AG04449 (cell line): ENCODE measurements around the gene TAF9.
"Not testable (repeated sequence)": the region's sequence is repeated elsewhere in the genome, so short reads cannot be mapped to it uniquely, and the experiment has no call there.

ENCODE experiments used
- CTCF ChIA-PET: fragments of 350-600 bp; formaldehyde crosslinking; extraction: SDS; loops from one replicate; lab custom pipeline; 2021; ENCODE audit warnings: antibody characterized with exemption; lab: Yijun Ruan, JAX
- POLR2A ChIA-PET: fragments of 400-600, 350-600 bp; formaldehyde crosslinking; extraction: SDS; loops from one replicate; lab custom pipeline; 2020; ENCODE audit warnings: antibody characterized with exemption, inconsistent platforms; lab: Yijun Ruan, JAX
- DNase-seq: peaks from one replicate; pipeline ENCODE4 v3.0.0-alpha.2; 2010; ENCODE audit warnings: low read depth, low spot score
- H3K4me3 ChIP-seq: 2 replicates; pipeline ENCODE4 v1.5.1; 2011; ENCODE audit warnings: low read depth, mild to moderate bottlenecking, control low read depth, low read length
- TF ChIP-seq, protein P1 (sequence below): IDR thresholded peaks from one replicate; pipeline ENCODE4 v1.5.1; 2011; ENCODE audit warnings: mild to moderate bottlenecking, moderate library complexity, low read length, control low read depth, inconsistent platforms; ENCODE audit not compliant: insufficient read depth; ENCODE audit errors: missing control alignments

The TAF9 gene

GRCh38 chr5:69343083-69343482 is 26.2 kb downstream of the TAF9 start:
- POLR2A ChIA-PET = no interaction called here
- CTCF ChIA-PET = interaction anchor here (0.8 to 7.0 kb wide), 2 partner anchors 9 to 250 kb away, joined by 3 to 54 read pairs; partner anchors contain the start of gene CCDC125
- DNase-seq = no peak
- no peak overlapping the region for H3K4me3 ChIP-seq
- TF ChIP-seq, protein P1, sequence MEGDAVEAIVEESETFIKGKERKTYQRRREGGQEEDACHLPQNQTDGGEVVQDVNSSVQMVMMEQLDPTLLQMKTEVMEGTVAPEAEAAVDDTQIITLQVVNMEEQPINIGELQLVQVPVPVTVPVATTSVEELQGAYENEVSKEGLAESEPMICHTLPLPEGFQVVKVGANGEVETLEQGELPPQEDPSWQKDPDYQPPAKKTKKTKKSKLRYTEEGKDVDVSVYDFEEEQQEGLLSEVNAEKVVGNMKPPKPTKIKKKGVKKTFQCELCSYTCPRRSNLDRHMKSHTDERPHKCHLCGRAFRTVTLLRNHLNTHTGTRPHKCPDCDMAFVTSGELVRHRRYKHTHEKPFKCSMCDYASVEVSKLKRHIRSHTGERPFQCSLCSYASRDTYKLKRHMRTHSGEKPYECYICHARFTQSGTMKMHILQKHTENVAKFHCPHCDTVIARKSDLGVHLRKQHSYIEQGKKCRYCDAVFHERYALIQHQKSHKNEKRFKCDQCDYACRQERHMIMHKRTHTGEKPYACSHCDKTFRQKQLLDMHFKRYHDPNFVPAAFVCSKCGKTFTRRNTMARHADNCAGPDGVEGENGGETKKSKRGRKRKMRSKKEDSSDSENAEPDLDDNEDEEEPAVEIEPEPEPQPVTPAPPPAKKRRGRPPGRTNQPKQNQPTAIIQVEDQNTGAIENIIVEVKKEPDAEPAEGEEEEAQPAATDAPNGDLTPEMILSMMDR = no peak

DNA sequence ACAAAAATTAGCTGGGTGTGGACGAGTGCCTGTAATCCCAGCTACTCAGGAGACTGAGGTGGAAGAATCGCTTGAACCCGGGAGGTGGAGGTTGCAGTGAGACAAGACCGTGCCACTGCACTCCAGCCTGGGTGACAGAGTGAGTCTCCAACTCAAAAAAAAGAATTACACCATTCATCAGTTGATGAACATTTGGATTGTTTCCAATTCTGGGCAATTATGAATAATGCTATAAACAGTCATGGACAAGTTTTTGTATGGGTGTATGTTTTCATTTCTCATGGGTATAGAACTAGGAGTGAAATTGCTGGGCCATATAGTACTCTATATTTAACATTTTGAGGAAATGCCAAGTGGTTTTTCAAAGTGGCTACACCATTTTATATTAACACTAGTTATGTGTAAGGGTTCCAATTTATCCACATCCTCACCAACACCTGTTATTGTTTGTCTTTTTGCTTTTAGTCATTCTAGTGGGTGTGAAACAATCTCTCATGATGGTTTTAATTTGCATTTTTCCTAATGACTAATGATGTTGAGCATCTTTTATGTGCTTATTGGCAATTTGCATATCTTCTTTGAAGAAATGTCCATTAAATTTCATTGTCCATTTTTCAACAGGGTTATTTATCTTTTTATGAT is 27.7 kb downstream of the TAF9 start:
- POLR2A ChIA-PET = no interaction called here
- H3K4me3 ChIP-seq = no peak overlapping the region
- CTCF ChIA-PET = no interaction called here
- TF ChIP-seq, protein P1 = no peak
- no peak for DNase-seq

DNA sequence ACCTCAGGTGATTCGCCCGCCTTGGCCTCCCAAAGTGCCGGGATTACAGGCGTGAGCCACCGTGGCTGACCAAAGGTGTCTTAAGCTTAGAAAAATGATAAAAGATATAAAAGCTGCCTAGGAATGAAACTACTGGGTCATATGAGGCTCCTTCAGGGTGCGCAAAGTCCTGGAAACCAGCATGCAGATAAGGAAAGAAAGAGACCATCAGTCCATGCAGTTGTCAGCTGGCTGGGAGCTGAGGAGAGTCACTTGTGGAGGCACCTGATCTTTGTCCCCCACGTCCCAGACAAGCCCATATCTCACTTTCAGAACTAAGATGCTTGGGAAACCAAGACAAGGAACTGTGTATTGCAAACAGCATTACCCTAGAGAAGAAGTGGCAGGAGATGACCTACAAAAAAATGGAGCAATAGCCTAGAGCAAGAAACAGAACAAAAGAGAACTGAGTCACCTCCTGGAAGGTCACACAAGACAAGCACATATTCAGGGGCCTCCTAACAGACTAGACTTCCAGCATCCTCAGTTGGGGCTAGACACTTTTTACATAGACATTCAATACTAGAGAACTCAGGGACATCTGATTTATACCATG is 33.9 kb downstream of the TAF9 start:
- ChIA-PET CTCF (interaction anchor here (0.6 to 4.2 kb wide), 21 partner anchors 10 to 303 kb away, joined by 3 to 54 read pairs (median 4); partner anchors contain the start of genes CCNB1, CDK7 and SLC30A5), POLR2A (interaction anchor here (0.6 to 1.2 kb wide), 3 partner anchors 10 to 146 kb away, joined by 3 to 4 read pairs (median 3); partner anchors contain the start of gene CENPH)
- TF ChIP-seq, protein P1 = no peak
- DNase-seq = no peak
- no peak overlapping the region for H3K4me3 ChIP-seq

DNA sequence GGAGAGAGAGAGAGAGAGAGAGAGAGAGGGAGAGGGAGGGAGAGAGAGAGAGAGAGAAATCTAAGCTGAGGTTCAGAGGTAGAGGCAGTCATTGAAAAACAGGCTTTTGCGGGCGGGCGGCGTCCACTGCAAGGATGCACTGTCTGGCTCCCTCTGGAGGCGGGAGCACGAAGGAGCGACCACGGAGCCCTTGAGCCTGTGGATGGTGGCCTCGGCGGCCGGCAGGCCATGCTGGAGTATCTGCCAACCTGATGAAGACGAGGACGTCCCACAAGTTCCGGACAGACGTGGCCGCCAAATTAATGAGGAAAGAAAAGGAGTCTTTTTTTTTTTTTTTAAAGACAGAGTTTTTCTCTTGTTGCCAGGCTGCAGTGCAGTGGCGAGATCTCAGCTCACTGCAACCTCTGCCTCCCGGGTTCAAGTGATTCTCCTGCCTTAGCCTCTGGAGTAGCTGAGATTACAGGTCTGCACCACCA is 34.5 kb downstream of the TAF9 start:
- DNase-seq = peak; percentile 19
- CTCF ChIA-PET = interaction anchor here (0.6 to 4.2 kb wide), 27 partner anchors 9 to 292 kb away, joined by 3 to 54 read pairs (median 3); partner anchors contain the start of genes CCNB1, CDK7 and SLC30A5
- H3K4me3 ChIP-seq = no peak overlapping the region
- POLR2A ChIA-PET = interaction anchor here (0.6 to 1.2 kb wide), 3 partner anchors 11 to 145 kb away, joined by 3 to 4 read pairs (median 3); partner anchors contain the start of gene CENPH
- TF ChIP-seq, protein P1 = peak; percentile 96

DNA sequence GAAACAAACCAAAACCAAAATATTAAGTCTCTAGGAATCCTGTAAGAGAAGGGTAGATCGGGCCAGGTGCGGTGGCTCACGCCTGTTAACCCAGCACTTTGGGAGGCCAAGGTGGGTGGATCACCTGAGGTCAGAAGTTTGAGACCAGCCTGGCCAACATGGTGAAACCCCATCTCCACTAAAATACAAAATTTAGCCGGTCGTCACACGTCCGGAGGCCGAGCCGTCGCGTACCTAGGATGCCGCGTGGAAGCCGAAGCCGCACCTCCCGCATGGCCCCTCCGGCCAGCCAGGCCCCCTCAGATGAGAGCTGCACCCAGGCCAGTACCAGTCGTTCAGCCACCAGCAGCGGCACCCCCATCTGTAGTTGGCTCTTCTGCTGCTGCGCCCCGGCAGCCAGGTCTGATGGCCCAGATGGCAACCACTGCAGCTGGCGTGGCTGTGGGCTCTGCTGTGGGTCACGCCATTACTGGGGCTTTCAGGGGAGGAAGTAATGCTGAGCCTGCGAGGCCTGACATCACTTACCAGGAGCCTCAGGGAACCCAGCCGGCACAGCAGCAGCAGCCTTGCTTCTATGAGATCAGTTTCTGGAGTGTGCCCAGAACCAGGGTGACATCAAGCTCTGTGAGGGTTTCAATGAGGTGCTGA is 35.5 kb downstream of the TAF9 start:
- H3K4me3 ChIP-seq, DNase-seq: not testable (repeated sequence)
- POLR2A ChIA-PET = interaction anchor here (1.2 kb wide), 1 partner anchor 12 kb away, joined by 3 read pairs; no protein-coding TSS in a partner anchor
- CTCF ChIA-PET = interaction anchor here (0.7 to 4.2 kb wide), 21 partner anchors 8 to 291 kb away, joined by 3 to 54 read pairs (median 6); partner anchors contain the start of genes CCNB1, CDK7 and SLC30A5

GRCh38 chr5:69331528-69332445 is 37.5 kb downstream of the TAF9 start:
- no peak for DNase-seq
- TF ChIP-seq, protein P1 = no peak
- H3K4me3 ChIP-seq = peak overlapping the region; percentile 69
- ChIA-PET CTCF (interaction anchor here (1.1 to 1.4 kb wide), 2 partner anchors 152 to 238 kb away, joined by 4 to 11 read pairs; partner anchors contain the start of gene SLC30A5), POLR2A (interaction anchor here (1.0 kb wide), 1 partner anchor 129 kb away, joined by 6 read pairs; no protein-coding TSS in a partner anchor)
